HEK293 (cell line): ENCODE results near the gene ACSM3.

Source experiments
- BCL11A ChIP-seq: fragments of 450-650 bp; formaldehyde crosslinking; IDR thresholded peaks from 2 replicates; pipeline ENCODE4 v1.5.1; 2016; ENCODE audit warnings: low read depth, missing biosample characterization, missing genetic modification characterization
- IKZF3 ChIP-seq: fragments of 450-650 bp; IDR thresholded peaks from 2 replicates; pipeline ENCODE4 v1.5.0; 2018; ENCODE audit warnings: missing biosample characterization, mild to moderate bottlenecking, missing genetic modification characterization, moderate library complexity
- KLF1 ChIP-seq: fragments of 450-650 bp; formaldehyde crosslinking; IDR thresholded peaks from 2 replicates; pipeline ENCODE4 v1.5.1; 2016; ENCODE audit warnings: missing biosample characterization, missing genetic modification characterization
- KLF16 ChIP-seq: fragments of 450-650 bp; formaldehyde crosslinking; IDR thresholded peaks from 2 replicates; pipeline ENCODE4 v1.5.1; 2017; ENCODE audit warnings: missing biosample characterization, missing genetic modification characterization
- KLF7 ChIP-seq: fragments of 450-650 bp; formaldehyde crosslinking; IDR thresholded peaks from 2 replicates; pipeline ENCODE4 v1.5.1; 2016; ENCODE audit warnings: missing biosample characterization, missing genetic modification characterization, borderline replicate concordance
- KLF8 ChIP-seq: fragments of 450-650 bp; formaldehyde crosslinking; IDR thresholded peaks from 2 replicates; pipeline ENCODE4 v1.5.1; 2016; ENCODE audit warnings: missing biosample characterization, missing genetic modification characterization
- KLF9 ChIP-seq: fragments of 450-650 bp; formaldehyde crosslinking; IDR thresholded peaks from 2 replicates; pipeline ENCODE4 v1.5.1; 2016; ENCODE audit warnings: missing biosample characterization, missing genetic modification characterization, low read depth
- MZF1 ChIP-seq: fragments of 450-650 bp; formaldehyde crosslinking; IDR thresholded peaks from 2 replicates; pipeline ENCODE4 v1.5.1; 2017; ENCODE audit warnings: missing biosample characterization, missing genetic modification characterization, borderline replicate concordance
- OVOL3 ChIP-seq: fragments of 450-650 bp; formaldehyde crosslinking; IDR thresholded peaks from 2 replicates; pipeline ENCODE4 v1.5.1; 2016; ENCODE audit warnings: missing biosample characterization, missing genetic modification characterization
- PRDM1 ChIP-seq: fragments of 450-650 bp; formaldehyde crosslinking; IDR thresholded peaks from 2 replicates; pipeline ENCODE4; 2016; ENCODE audit warnings: missing biosample characterization, missing genetic modification characterization
- SALL2 ChIP-seq: fragments of 450-650 bp; formaldehyde crosslinking; IDR thresholded peaks from 2 replicates; pipeline ENCODE4 v1.5.0; 2017; ENCODE audit warnings: missing biosample characterization, mild to moderate bottlenecking, missing genetic modification characterization, borderline replicate concordance
- WT1 ChIP-seq: fragments of 450-650 bp; formaldehyde crosslinking; IDR thresholded peaks from 2 replicates; pipeline ENCODE4 v1.5.1; 2016; ENCODE audit warnings: missing biosample characterization, missing genetic modification characterization
- ZBTB21 ChIP-seq: fragments of 450-650 bp; formaldehyde crosslinking; IDR thresholded peaks from 2 replicates; pipeline ENCODE4 v1.5.1; 2017; ENCODE audit warnings: missing biosample characterization, missing genetic modification characterization
- ZBTB7A ChIP-seq: fragments of 450-650 bp; formaldehyde crosslinking; IDR thresholded peaks from 2 replicates; pipeline ENCODE4 v1.5.1; 2016; ENCODE audit warnings: low read depth, missing biosample characterization, missing genetic modification characterization
- ZFP3 ChIP-seq: fragments of 450-650 bp; formaldehyde crosslinking; IDR thresholded peaks from 2 replicates; pipeline ENCODE4 v1.5.1; 2016; ENCODE audit warnings: low read depth, missing biosample characterization, missing genetic modification characterization
- ZFP41 ChIP-seq: fragments of 450-650 bp; formaldehyde crosslinking; IDR thresholded peaks from 2 replicates; pipeline ENCODE4 v1.5.1; 2016; ENCODE audit warnings: missing biosample characterization, missing genetic modification characterization, borderline replicate concordance
- ZFP69B ChIP-seq: fragments of 450-650 bp; formaldehyde crosslinking; IDR thresholded peaks from 2 replicates; pipeline ENCODE4 v1.5.1; 2016; ENCODE audit warnings: missing biosample characterization, missing genetic modification characterization
- ZNF133 ChIP-seq: fragments of 450-650 bp; formaldehyde crosslinking; IDR thresholded peaks from 2 replicates; pipeline ENCODE4 v1.5.1; 2016; ENCODE audit warnings: missing biosample characterization, missing genetic modification characterization
- ZNF223 ChIP-seq: fragments of 450-650 bp; formaldehyde crosslinking; IDR thresholded peaks from 2 replicates; pipeline ENCODE4 v1.5.1; 2016; ENCODE audit warnings: missing biosample characterization, missing genetic modification characterization
- ZNF23 ChIP-seq: fragments of 450-650 bp; formaldehyde crosslinking; IDR thresholded peaks from 2 replicates; pipeline ENCODE4 v1.5.1; 2016; ENCODE audit warnings: missing biosample characterization, missing genetic modification characterization, borderline replicate concordance
- ZNF558 ChIP-seq: fragments of 450-650 bp; formaldehyde crosslinking; IDR thresholded peaks from 2 replicates; pipeline ENCODE4 v1.5.1; 2016; ENCODE audit warnings: missing biosample characterization, missing genetic modification characterization
- ZNF600 ChIP-seq: fragments of 450-650 bp; formaldehyde crosslinking; IDR thresholded peaks from 2 replicates; pipeline ENCODE4 v1.5.1; 2016; ENCODE audit warnings: missing biosample characterization, missing genetic modification characterization
- ZNF621 ChIP-seq: fragments of 450-650 bp; formaldehyde crosslinking; IDR thresholded peaks from 2 replicates; pipeline ENCODE4 v1.5.1; 2017; ENCODE audit warnings: missing biosample characterization, missing genetic modification characterization
- ZNF664 ChIP-seq: fragments of 450-650 bp; formaldehyde crosslinking; IDR thresholded peaks from 2 replicates; pipeline ENCODE4 v1.5.1; 2016; ENCODE audit warnings: missing biosample characterization, missing genetic modification characterization
- ZNF747 ChIP-seq: fragments of 450-650 bp; formaldehyde crosslinking; IDR thresholded peaks from 2 replicates; pipeline ENCODE4 v1.5.1; 2016; ENCODE audit warnings: missing biosample characterization, missing genetic modification characterization
- ZNF785 ChIP-seq: fragments of 450-650 bp; formaldehyde crosslinking; IDR thresholded peaks from 2 replicates; pipeline ENCODE4 v1.5.1; 2016; ENCODE audit warnings: missing biosample characterization, missing genetic modification characterization
- TF ChIP-seq, protein P1 (sequence below): fragments of 450-650 bp; formaldehyde crosslinking; IDR thresholded peaks from 2 replicates; pipeline ENCODE4 v1.5.1; 2016; ENCODE audit warnings: missing biosample characterization, missing genetic modification characterization
- TF ChIP-seq, protein P2 (sequence below): fragments of 450-650 bp; formaldehyde crosslinking; IDR thresholded peaks from 2 replicates; pipeline ENCODE4 v1.5.1; 2016; ENCODE audit warnings: missing biosample characterization, missing genetic modification characterization
- TF ChIP-seq, protein P3 (sequence below): fragments of 450-650 bp; formaldehyde crosslinking; IDR thresholded peaks from 2 replicates; pipeline ENCODE4; 2016; ENCODE audit warnings: missing biosample characterization, missing genetic modification characterization
- TF ChIP-seq, protein P4 (sequence below): fragments of 450-650 bp; formaldehyde crosslinking; optimal IDR thresholded peaks from 2 replicates; pipeline ENCODE3; 2016; ENCODE audit warnings: missing biosample characterization, mild to moderate bottlenecking, missing genetic modification characterization
- TF ChIP-seq, protein P5 (sequence below): fragments of 450-650 bp; formaldehyde crosslinking; IDR thresholded peaks from 2 replicates; pipeline ENCODE4 v1.5.1; 2016; ENCODE audit warnings: missing biosample characterization, missing genetic modification characterization
- TF ChIP-seq, protein P6 (sequence below): fragments of 450-650 bp; formaldehyde crosslinking; IDR thresholded peaks from 2 replicates; pipeline ENCODE4 v1.5.1; 2016; ENCODE audit warnings: missing biosample characterization, missing genetic modification characterization, low read depth

The ACSM3 gene

DNA sequence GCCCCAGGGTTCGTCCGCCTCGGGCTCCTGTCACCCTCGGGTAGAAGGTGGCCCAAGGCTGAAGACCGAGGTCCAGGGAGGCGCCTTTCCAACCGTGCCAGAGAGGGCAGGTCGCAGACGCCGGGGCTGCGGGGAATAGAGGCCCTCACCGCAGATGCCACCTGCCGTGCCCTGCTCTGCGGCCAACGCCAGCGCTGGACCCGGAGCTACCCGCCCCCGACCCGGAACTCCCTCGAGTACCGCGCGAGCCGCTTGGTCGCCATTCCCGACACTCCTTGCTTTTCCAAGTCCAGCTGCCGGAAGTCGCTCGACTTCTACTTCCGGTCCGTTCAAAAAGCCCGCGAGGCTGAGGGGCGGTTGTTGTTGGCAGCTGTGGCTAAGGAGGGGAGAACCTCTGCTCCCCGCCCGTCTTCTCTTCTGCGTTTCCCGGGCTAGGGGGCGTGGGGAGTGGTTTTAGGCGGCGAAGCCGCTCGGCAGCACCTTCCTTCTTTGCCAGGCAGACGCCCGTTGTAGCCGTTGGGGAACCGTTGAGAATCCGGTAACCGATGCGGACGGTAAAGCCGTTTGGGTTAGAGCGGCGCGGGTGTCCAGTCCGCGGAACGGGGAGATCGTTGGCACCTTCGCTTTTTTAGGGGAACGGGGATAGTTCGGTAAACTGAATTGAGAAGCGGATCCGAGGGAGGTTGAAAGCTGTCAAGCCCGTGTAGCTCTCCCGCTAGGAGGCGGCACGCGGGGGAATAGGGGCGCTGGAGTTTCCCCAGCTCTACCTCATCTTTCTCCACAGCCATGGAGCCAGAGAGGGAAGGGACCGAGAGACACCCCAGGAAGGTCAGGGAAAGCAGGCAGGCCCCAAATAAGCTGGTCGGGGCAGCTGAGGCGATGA, 42.6 kb downstream of the ACSM3 start, which contains the start of the genes ERI2 and REXO5 (continued):
- TF ChIP-seq OVOL3 (tag by site-specific recombination) (no peak; the same call in 1 of the 2 replicates), ZNF600 (tag by site-specific recombination) (peak; percentile 33; the same call in 1 of the 2 replicates), ZNF621 (tag by site-specific recombination) (no peak), ZBTB21 (tag by site-specific recombination) (peak; percentile 42; the same call in 1 of the 2 replicates), WT1 (peak; percentile 63), ZFP3 (tag by site-specific recombination) (no peak), ZFP41 (no peak), KLF9 (tag by site-specific recombination) (peak; percentile 87), ZNF133 (tag by site-specific recombination) (no peak), ZNF558 (no peak), ZBTB7A (tag by site-specific recombination) (peak; percentile 36; the same call in 1 of the 2 replicates), ZNF747 (tag by site-specific recombination) (no peak), PRDM1 (tag by site-specific recombination) (peak; percentile 54), ZFP69B (tag by site-specific recombination) (no peak), KLF8 (peak; percentile 80), IKZF3 (tag by site-specific recombination) (peak; percentile 94), ZNF785 (tag by site-specific recombination) (no peak), BCL11A (tag by site-specific recombination) (no peak), ZNF664 (tag by site-specific recombination) (no peak), ZNF223 (no peak), KLF16 (tag by site-specific recombination) (peak; percentile 60), KLF1 (tag by site-specific recombination) (peak; percentile 54; the same call in 1 of the 2 replicates), ZNF23 (tag by site-specific recombination) (no peak), SALL2 (tag by site-specific recombination) (no peak), MZF1 (tag by site-specific recombination) (peak; percentile 80), KLF7 (no peak; the same call in 1 of the 2 replicates)
- TF ChIP-seq, protein P1, sequence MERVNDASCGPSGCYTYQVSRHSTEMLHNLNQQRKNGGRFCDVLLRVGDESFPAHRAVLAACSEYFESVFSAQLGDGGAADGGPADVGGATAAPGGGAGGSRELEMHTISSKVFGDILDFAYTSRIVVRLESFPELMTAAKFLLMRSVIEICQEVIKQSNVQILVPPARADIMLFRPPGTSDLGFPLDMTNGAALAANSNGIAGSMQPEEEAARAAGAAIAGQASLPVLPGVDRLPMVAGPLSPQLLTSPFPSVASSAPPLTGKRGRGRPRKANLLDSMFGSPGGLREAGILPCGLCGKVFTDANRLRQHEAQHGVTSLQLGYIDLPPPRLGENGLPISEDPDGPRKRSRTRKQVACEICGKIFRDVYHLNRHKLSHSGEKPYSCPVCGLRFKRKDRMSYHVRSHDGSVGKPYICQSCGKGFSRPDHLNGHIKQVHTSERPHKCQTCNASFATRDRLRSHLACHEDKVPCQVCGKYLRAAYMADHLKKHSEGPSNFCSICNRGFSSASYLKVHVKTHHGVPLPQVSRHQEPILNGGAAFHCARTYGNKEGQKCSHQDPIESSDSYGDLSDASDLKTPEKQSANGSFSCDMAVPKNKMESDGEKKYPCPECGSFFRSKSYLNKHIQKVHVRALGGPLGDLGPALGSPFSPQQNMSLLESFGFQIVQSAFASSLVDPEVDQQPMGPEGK (tag by site-specific recombination): peak; percentile 91
- TF ChIP-seq, protein P2, sequence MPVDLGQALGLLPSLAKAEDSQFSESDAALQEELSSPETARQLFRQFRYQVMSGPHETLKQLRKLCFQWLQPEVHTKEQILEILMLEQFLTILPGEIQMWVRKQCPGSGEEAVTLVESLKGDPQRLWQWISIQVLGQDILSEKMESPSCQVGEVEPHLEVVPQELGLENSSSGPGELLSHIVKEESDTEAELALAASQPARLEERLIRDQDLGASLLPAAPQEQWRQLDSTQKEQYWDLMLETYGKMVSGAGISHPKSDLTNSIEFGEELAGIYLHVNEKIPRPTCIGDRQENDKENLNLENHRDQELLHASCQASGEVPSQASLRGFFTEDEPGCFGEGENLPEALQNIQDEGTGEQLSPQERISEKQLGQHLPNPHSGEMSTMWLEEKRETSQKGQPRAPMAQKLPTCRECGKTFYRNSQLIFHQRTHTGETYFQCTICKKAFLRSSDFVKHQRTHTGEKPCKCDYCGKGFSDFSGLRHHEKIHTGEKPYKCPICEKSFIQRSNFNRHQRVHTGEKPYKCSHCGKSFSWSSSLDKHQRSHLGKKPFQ: no peak
- TF ChIP-seq, protein P3, sequence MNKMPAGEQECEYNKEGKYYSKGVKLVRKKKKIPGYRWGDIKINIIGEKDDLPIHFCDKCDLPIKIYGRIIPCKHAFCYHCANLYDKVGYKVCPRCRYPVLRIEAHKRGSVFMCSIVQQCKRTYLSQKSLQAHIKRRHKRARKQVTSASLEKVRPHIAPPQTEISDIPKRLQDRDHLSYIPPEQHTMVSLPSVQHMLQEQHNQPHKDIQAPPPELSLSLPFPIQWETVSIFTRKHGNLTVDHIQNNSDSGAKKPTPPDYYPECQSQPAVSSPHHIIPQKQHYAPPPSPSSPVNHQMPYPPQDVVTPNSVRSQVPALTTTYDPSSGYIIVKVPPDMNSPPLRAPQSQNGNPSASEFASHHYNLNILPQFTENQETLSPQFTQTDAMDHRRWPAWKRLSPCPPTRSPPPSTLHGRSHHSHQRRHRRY (tag by site-specific recombination): no peak
- TF ChIP-seq, protein P4, sequence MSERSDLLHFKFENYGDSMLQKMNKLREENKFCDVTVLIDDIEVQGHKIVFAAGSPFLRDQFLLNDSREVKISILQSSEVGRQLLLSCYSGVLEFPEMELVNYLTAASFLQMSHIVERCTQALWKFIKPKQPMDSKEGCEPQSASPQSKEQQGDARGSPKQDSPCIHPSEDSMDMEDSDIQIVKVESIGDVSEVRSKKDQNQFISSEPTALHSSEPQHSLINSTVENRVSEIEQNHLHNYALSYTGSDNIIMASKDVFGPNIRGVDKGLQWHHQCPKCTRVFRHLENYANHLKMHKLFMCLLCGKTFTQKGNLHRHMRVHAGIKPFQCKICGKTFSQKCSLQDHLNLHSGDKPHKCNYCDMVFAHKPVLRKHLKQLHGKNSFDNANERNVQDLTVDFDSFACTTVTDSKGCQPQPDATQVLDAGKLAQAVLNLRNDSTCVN (tag by site-specific recombination): peak; percentile 49
- TF ChIP-seq, protein P5, sequence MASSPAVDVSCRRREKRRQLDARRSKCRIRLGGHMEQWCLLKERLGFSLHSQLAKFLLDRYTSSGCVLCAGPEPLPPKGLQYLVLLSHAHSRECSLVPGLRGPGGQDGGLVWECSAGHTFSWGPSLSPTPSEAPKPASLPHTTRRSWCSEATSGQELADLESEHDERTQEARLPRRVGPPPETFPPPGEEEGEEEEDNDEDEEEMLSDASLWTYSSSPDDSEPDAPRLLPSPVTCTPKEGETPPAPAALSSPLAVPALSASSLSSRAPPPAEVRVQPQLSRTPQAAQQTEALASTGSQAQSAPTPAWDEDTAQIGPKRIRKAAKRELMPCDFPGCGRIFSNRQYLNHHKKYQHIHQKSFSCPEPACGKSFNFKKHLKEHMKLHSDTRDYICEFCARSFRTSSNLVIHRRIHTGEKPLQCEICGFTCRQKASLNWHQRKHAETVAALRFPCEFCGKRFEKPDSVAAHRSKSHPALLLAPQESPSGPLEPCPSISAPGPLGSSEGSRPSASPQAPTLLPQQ: peak; percentile 68
- TF ChIP-seq, protein P6, sequence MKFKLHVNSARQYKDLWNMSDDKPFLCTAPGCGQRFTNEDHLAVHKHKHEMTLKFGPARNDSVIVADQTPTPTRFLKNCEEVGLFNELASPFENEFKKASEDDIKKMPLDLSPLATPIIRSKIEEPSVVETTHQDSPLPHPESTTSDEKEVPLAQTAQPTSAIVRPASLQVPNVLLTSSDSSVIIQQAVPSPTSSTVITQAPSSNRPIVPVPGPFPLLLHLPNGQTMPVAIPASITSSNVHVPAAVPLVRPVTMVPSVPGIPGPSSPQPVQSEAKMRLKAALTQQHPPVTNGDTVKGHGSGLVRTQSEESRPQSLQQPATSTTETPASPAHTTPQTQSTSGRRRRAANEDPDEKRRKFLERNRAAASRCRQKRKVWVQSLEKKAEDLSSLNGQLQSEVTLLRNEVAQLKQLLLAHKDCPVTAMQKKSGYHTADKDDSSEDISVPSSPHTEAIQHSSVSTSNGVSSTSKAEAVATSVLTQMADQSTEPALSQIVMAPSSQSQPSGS (tag by site-specific recombination): no peak
